HepG2 (cell line): ENCODE data around the gene FOXR1. TPM values are rescaled to one million over a fixed set of nuclear protein-coding genes. Genes with fewer than 3 reads are reported as not detected.
"Not testable (repeated sequence)": the region's sequence is repeated elsewhere in the genome, so short reads cannot be mapped to it uniquely, and the experiment has no call there.

Source experiments
- ATAC-seq: fragments of 200-7000 bp; cut with Tn5 transposase; 3 replicates; pipeline ENCODE4 v1.9.1; 2020; ENCODE audit warnings: mild to moderate bottlenecking, moderate library complexity
- BruUV-seq: library from RNA; stranded (reverse); fragments of 400-500 nt; replicated peaks from 2 replicates; lab custom pipeline; 2021; lab: Mats Ljungman, UMichigan
- CTCF ChIA-PET: fragments of 300-600 bp; formaldehyde crosslinking; extraction: SDS; loops from one replicate; lab custom pipeline; 2021; ENCODE audit warnings: low total read pairs, inconsistent platforms, low intra/inter-chr PET ratio; lab: Yijun Ruan, JAX
- POLR2A ChIA-PET: fragments of 350-600 bp; sonication (Branson Sonifier 250); formaldehyde crosslinking; loops from one replicate; lab custom pipeline; 2020; ENCODE audit warnings: antibody characterized with exemption, inconsistent platforms; lab: Yijun Ruan, JAX
- DNase-seq: peaks from one replicate; pipeline ENCODE4 v3.0.0-alpha.2; 2015; ENCODE audit warnings: low spot score
- FAIRE-seq: peaks from 3 replicates; lab custom pipeline; 2011; peaks lifted over from hg19 to GRCh38; lab: Jason Lieb, UNC
- H2AFZ ChIP-seq: one replicate; pipeline ENCODE4 v1.6.1; 2011; ENCODE audit warnings: low read length, inconsistent platforms
- H3K27ac ChIP-seq: fragments of 300-600 bp; 3 replicates; pipeline ENCODE4 v1.8.0; 2011; ENCODE audit warnings: mixed run types, mild to moderate bottlenecking, mixed read lengths, low read length, inconsistent platforms; ENCODE audit not compliant: insufficient read depth; ENCODE audit errors: extremely low read length
- H3K27me3 ChIP-seq, 2 experiments: fragments of 200-600 bp in 1 of 2; 2 replicates in 1 of 2; 3 replicates in 1 of 2; pipeline versions ENCODE4 v1.6.0 to v1.8.0; 2011; ENCODE audit warnings: low read length in 2 of 2, mild to moderate bottlenecking in 2 of 2, moderate library complexity in 2 of 2, inconsistent platforms in 1 of 2; ENCODE audit not compliant: insufficient read depth in 2 of 2, control insufficient read depth in 1 of 2
- H3K36me3 ChIP-seq, 2 experiments: fragments of 200-600 bp in 1 of 2; replicated peaks in 1 of 2; 2 replicates in 1 of 2; 3 replicates in 1 of 2; pipeline versions ENCODE4 v1.5.1 to v1.8.0; 2011; ENCODE audit warnings: low read length in 2 of 2, inconsistent platforms in 1 of 2; ENCODE audit not compliant: insufficient read depth in 2 of 2, control insufficient read depth in 1 of 2
- H3K4me1 ChIP-seq: 2 replicates; pipeline ENCODE4 v1.5.1; 2012; ENCODE audit warnings: low read length, inconsistent platforms; ENCODE audit not compliant: insufficient read depth
- H3K4me2 ChIP-seq: 2 replicates; pipeline ENCODE4 v1.6.0; 2011; ENCODE audit warnings: low read depth, low read length, inconsistent platforms
- H3K4me3 ChIP-seq, 3 experiments: fragments of 200-600 bp in 1 of 3; sonication (generic), shearing (Covaris generic) in 1 of 3; replicated peaks in 1 of 3; 2 replicates each; pipeline ENCODE4 v1.5.1; 2011 to 2016; ENCODE audit warnings: low read length in 3 of 3, inconsistent platforms in 2 of 3, low read depth in 2 of 3, mild to moderate bottlenecking in 2 of 3, control low read depth in 1 of 3, mixed read lengths in 1 of 3; ENCODE audit not compliant: insufficient read depth in 1 of 3
- H3K79me2 ChIP-seq: one replicate; pipeline ENCODE4 v1.6.1; 2011; ENCODE audit warnings: low read length, inconsistent platforms; ENCODE audit not compliant: insufficient read depth
- H3K9ac ChIP-seq: 2 replicates; pipeline ENCODE4 v1.6.0; 2011; ENCODE audit warnings: mild to moderate bottlenecking, low read depth, low read length, inconsistent platforms; ENCODE audit not compliant: insufficient read depth
- H3K9me3 ChIP-seq: 2 replicates; pipeline ENCODE4 v1.5.1; 2012; ENCODE audit warnings: mild to moderate bottlenecking, low read length
- H4K20me1 ChIP-seq: 2 replicates; pipeline ENCODE4 v1.6.0; 2011; ENCODE audit warnings: inconsistent platforms, mild to moderate bottlenecking, low read length, moderate library complexity; ENCODE audit not compliant: insufficient read depth
- FOXK1 ChIP-seq: sonication (generic); formaldehyde crosslinking; IDR thresholded peaks from 2 replicates; pipeline ENCODE4 v1.4.0; 2020; ENCODE audit warnings: low read depth, missing genetic modification reagents, borderline replicate concordance
- ZNF570 ChIP-seq: sonication (generic); formaldehyde crosslinking; IDR thresholded peaks from 2 replicates; pipeline ENCODE4 v1.4.0; 2020; ENCODE audit warnings: mild to moderate bottlenecking, missing genetic modification reagents, borderline replicate concordance
- ZNF687 ChIP-seq: sonication (generic); formaldehyde crosslinking; IDR thresholded peaks from 2 replicates; pipeline ENCODE4 v1.5.1; 2020; ENCODE audit warnings: mild to moderate bottlenecking, missing genetic modification reagents, moderate library complexity
- WGBS: methylation state at CpG from one replicate; pipeline ENCODE4 v1.1.6; 2017; ENCODE audit warnings: low lambda C conversion rate; 5-methylcytosine and 5-hydroxymethylcytosine counted together
- in situ Hi-C: cut with HindIII; loops from 2 replicates; pipeline ENCODE4 v1.10.0; 2017; ENCODE audit warnings: low pct_unique_long_range_greater_than_20kb; ENCODE audit not compliant: extremely low pct_ligation_motif_present
- intact Hi-C: fragments of 100-400 bp; cut with micrococcal nuclease; formaldehyde crosslinking; loops from one replicate; pipeline ENCODE4 v1.10.0; 2022; ENCODE audit not compliant: unreplicated experiment
- polyA plus RNA-seq, 8 experiments: library from polyadenylated mRNA; depleted of rRNA in 3 of 8; stranded (reverse) in 7 of 8; unstranded in 1 of 8; fragments of >200 nt; fragmentation: Illumina TruSeq in 4 of 8; extraction: Trizol in 4 of 8; gene quantifications; 2 replicates each; pipeline versions ENCODE4 v1.2.1 to v1.2.3, GENCODE V29; 2011 to 2016; ENCODE audit warnings: low read depth in 4 of 8, missing spikeins in 1 of 8, mixed read lengths in 1 of 8; ENCODE audit not compliant: insufficient read depth in 1 of 8
- total RNA-seq, 5 experiments: library from RNA; depleted of rRNA; stranded (reverse); fragments of >200 nt; fragmentation: Illumina TruSeq; extraction: Trizol; gene quantifications; 2 replicates each; pipeline ENCODE4 v1.2.3, GENCODE V29; 2016; ENCODE audit warnings: low read depth in 1 of 5

FOXR1 gene
- total and polyA plus RNA-seq, 2 of the 13 experiments (the other 11 are each of a cell fraction or from before 2014, with no cell fraction given), result not detected

GRCh38 chr11:118961591-118961990, 10.0 kb upstream of the FOXR1 start:
- no peaks in the 10 kb centered on the region for H4K20me1 ChIP-seq
- no peaks in the 10 kb centered on the region for H3K79me2 ChIP-seq
- DNase-seq (no peak), ATAC-seq (peak; percentile 53), FAIRE-seq (no peak)
- peaks cover 2 to 44% of the 10 kb centered on the region in 2 experiments; a peak in 4 of 5 replicates for H3K27me3 ChIP-seq
- H3K4me2 ChIP-seq, result peak overlapping the region; percentile 75
- no peaks in the 10 kb centered on the region; the same call in 1 of the 2 replicates for H3K4me1 ChIP-seq
- H3K9ac ChIP-seq, result no peak overlapping the region
- 19% methylated on average over 6 of the region's 11 CpGs for WGBS
- H3K9me3 ChIP-seq, result no peaks in the 10 kb centered on the region
- no peak overlapping the region for H2AFZ ChIP-seq
- CTCF ChIA-PET, result no interaction called here
- in situ Hi-C loops (no loop called here), intact Hi-C loops (no loop called here)
- no peaks in the 10 kb centered on the region for H3K36me3 ChIP-seq
- no TSS peak for BruUV-seq
- no peak overlapping the region for H3K27ac ChIP-seq
- peak; percentile 27; the same call in 1 of the 2 replicates for TF ChIP-seq ZNF687 (CRISPR knock-in tag)
- no peak for TF ChIP-seq FOXK1 (CRISPR knock-in tag)
- no peak for TF ChIP-seq ZNF570 (CRISPR knock-in tag)
- H3K4me3 ChIP-seq, result peak overlapping the region in 2 of 3 experiments; percentile 38 to 54; a peak in 3 of 6 replicates
- POLR2A ChIA-PET, result no interaction called here

- H3K27ac ChIP-seq, H3K9ac ChIP-seq, FAIRE-seq, H3K4me3 ChIP-seq, H3K36me3 ChIP-seq, H2AFZ ChIP-seq, H3K4me2 ChIP-seq, BruUV-seq, H4K20me1 ChIP-seq, H3K9me3 ChIP-seq, in situ Hi-C loops, ATAC-seq, H3K27me3 ChIP-seq, CTCF ChIA-PET, intact Hi-C loops, DNase-seq, H3K4me1 ChIP-seq, H3K79me2 ChIP-seq: not testable (repeated sequence)
- 81% methylated on average over 2 of the region's 2 CpGs for WGBS
- POLR2A ChIA-PET, result interaction anchor here (0.6 kb wide), 1 partner anchor 25 kb away, joined by 3 read pairs; no protein-coding TSS in a partner anchor
These were observed 2.1 kb upstream of the FOXR1 start for GRCh38 chr11:118969508-118969907.
